Measurements from ENCODE around the gene HES5. TPM values are rescaled to one million over a fixed set of nuclear protein-coding genes. Genes with fewer than 3 reads are reported as not detected.

HES5 gene
- total RNA-seq, 6 experiments from 2014 or later = 0.18 to 0.25 TPM; not detected in 4

DNA sequence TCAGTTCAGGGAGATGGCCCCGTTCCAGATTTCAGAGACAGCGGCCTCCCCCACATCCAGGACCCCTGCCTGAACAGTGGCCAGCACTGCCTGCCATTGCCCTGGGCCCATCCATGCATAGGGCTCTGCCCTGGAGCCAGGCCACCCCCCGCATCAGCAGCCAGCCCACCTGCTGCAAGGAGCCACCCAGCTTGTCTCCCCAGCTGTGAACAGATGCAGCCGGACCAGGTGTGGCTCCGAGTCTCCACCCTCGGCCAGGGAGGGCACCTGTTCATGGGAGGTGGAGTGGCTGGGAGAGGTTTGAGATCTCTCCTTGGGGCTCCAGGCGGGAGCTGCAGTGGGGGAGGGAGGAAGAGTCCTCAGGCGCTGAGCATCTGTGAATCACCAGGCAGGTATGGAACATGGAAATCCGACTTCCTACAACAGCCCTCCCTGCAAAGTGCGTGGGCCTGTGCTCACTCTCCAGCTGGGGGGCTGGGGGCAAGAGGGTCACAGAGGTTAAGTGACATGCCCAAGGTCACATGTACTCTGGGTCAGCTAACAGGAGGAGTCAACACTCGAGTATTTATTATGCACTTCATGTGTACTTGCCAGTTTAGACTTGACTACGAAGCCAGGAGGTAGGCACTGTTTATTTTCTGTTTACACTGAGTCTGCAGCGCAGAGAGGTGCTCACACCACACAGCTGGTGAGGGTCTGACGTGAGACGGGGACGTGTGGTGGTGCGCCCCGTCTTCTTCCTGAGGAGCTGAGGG, 4.8 kb upstream of the HES5 start:
- H3K27me3 ChIP-seq = no peaks in the 10 kb centered on the region
- H3K9me3 ChIP-seq = no peaks in the 10 kb centered on the region
- DNase-seq (no peak), ATAC-seq (no peak)
- H3K27ac ChIP-seq = no peak overlapping the region
- WGBS (ENCODE audit: insufficient coverage, low coverage, low lambda C conversion rate, missing lambda C conversion rate) = 58% methylated on average over 9 of the region's 18 CpGs
- no peaks in the 10 kb centered on the region for H3K36me3 ChIP-seq
- TF ChIP-seq POLR2A (IDR thresholded peaks at IDR 0.05) = no peak
- TF ChIP-seq, protein P1, sequence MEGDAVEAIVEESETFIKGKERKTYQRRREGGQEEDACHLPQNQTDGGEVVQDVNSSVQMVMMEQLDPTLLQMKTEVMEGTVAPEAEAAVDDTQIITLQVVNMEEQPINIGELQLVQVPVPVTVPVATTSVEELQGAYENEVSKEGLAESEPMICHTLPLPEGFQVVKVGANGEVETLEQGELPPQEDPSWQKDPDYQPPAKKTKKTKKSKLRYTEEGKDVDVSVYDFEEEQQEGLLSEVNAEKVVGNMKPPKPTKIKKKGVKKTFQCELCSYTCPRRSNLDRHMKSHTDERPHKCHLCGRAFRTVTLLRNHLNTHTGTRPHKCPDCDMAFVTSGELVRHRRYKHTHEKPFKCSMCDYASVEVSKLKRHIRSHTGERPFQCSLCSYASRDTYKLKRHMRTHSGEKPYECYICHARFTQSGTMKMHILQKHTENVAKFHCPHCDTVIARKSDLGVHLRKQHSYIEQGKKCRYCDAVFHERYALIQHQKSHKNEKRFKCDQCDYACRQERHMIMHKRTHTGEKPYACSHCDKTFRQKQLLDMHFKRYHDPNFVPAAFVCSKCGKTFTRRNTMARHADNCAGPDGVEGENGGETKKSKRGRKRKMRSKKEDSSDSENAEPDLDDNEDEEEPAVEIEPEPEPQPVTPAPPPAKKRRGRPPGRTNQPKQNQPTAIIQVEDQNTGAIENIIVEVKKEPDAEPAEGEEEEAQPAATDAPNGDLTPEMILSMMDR (IDR thresholded peaks at IDR 0.05) = no peak
- H3K4me1 ChIP-seq = peaks cover 0 to 15% (median 6%) of the 10 kb centered on the region in 4 donors
- H3K4me3 ChIP-seq = no peak overlapping the region
- intact Hi-C loops (cut with DNase I) = no loop called here

DNA sequence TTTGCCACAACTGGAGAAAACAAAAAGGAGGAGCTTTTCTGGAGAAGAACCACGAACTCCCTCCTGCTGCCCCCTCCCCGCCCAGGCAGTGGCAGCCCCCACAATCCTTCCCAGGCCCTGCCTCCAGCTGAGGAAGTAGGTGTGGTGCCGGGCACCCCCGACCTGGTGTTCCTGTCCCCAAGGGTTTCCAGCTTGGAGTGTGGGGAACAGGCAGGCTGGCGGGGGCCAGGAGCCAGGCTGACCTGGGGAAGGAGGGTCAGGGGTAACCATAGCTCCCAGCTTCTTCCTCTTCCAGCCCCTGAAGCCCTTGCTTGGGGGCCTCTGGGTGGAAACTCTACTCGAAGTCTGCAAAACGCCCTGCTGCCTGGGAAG, 4.2 kb upstream of the HES5 start:
- no peak overlapping the region for H3K27ac ChIP-seq
- ATAC-seq (no peak), DNase-seq (no peak)
- no peaks in the 10 kb centered on the region for H3K36me3 ChIP-seq
- no peaks in the 10 kb centered on the region for H3K9me3 ChIP-seq
- TF ChIP-seq, protein P1 (IDR thresholded peaks at IDR 0.05) = no peak
- no peak for TF ChIP-seq POLR2A (IDR thresholded peaks at IDR 0.05)
- intact Hi-C loops (cut with DNase I) = no loop called here
- WGBS (ENCODE audit: insufficient coverage, low coverage, low lambda C conversion rate, missing lambda C conversion rate) = 50% methylated on average over 1 of the region's 7 CpGs
- peaks cover 0 to 18% (median 6%) of the 10 kb centered on the region in 4 donors for H3K4me1 ChIP-seq
- no peaks in the 10 kb centered on the region for H3K27me3 ChIP-seq
- no peak overlapping the region for H3K4me3 ChIP-seq

DNA sequence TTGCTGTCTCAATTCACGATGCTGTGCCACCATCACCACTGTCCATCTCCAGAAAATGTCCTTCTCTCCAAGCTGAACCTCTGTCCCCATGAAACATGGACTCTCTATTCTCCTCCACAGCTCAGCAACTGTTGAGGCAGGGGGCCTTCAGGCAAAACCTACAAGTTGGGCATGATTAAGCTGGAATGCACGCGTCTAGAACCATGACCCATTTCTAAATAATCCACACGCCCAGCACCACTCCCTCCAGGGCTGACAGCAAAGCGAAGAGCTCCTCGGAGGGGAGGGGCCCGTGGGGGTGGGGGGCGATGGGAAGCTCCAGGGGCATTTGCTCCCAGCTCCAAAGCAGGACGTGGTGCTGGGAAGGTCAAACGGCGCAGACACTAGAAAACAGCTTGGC, 3.3 kb upstream of the HES5 start:
- Histone ChIP-seq H3K4me3 (no peak overlapping the region), H3K27me3 (no peaks in the 10 kb centered on the region), H3K36me3 (no peaks in the 10 kb centered on the region), H3K4me1 (peaks cover 0 to 27% (median 11%) of the 10 kb centered on the region in 4 donors), H3K27ac (no peak overlapping the region), H3K9me3 (no peaks in the 10 kb centered on the region)
- no peak for ATAC-seq
- WGBS (ENCODE audit: insufficient coverage, low coverage, low lambda C conversion rate, missing lambda C conversion rate) = 76% methylated on average over 10 of the region's 11 CpGs
- TF ChIP-seq, protein P1 (IDR thresholded peaks at IDR 0.05) = no peak
- no peak for TF ChIP-seq POLR2A (IDR thresholded peaks at IDR 0.05)
- intact Hi-C loops (cut with DNase I) = no loop called here
- DNase-seq = no peak

DNA sequence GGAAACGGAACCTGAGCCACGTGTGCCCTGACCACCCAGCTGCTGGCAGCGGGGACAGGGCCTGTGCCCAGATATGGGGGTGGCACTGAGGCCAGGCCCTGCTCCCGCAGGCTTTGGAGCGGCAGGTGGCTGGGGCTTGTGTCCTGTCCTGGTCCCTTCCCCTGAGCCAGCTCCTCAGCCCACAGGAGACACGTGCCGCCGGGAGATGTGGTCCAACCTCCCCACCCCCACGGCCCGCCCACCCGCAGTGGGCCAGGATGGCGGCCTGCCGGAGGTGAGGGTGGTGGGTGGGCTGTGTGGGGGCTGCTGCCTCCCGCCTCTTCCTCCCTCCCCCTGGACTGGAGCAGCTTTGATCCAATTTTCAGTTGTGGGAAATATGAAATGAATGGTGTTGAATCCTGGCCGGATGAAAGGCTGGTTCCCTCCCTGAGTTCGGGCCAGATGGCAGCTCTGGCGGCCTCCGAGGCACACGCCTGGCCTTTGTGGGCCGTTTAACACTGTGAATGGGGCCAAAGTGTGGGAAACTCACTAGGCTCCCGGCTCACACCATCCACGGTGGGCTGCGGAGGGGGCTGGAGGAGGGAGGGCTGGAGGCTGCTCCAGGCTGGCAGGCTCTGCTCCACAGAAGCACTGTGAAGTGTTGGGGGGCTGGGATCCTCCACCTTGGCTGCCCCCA, 2.6 kb upstream of the HES5 start:
- WGBS (ENCODE audit: insufficient coverage, low coverage, low lambda C conversion rate, missing lambda C conversion rate) = 68% methylated on average over 8 of the region's 23 CpGs
- no peaks in the 10 kb centered on the region for H3K36me3 ChIP-seq
- H3K4me3 ChIP-seq = no peak overlapping the region
- H3K27ac ChIP-seq = no peak overlapping the region
- H3K9me3 ChIP-seq = no peaks in the 10 kb centered on the region
- TF ChIP-seq POLR2A (IDR thresholded peaks at IDR 0.05) = no peak
- TF ChIP-seq, protein P1 (IDR thresholded peaks at IDR 0.05) = no peak
- intact Hi-C loops (cut with DNase I) = no loop called here
- DNase-seq (no peak), ATAC-seq (no peak)
- peaks cover 0 to 34% (median 14%) of the 10 kb centered on the region in 4 donors for H3K4me1 ChIP-seq
- H3K27me3 ChIP-seq = no peaks in the 10 kb centered on the region
